ENCODE results near the gene BDH1. TPM values are rescaled to one million over a fixed set of nuclear protein-coding genes. Genes with fewer than 3 reads are reported as not detected.
A peak's percentile ranks its signal among the peaks of the same experiment; 100 is the strongest.
"Not testable (repeated sequence)": the region's sequence is repeated elsewhere in the genome, so short reads cannot be mapped to it uniquely, and the experiment has no call there.

BDH1 gene
- total RNA-seq, 4 donors from 2014 or later = 127 to 258 (median 197) TPM

GRCh38 chr3:197520311-197521276, 35.2 kb downstream of the BDH1 start:
- 39 to 46% methylated on average over 11 to 31 of the region's 31 CpGs for WGBS, 2 donors (ENCODE audit: low coverage in 1 of 2)
- H3K27ac ChIP-seq = peak overlapping the region; percentile 85 to 92 (median 86)
- H3K4me1 ChIP-seq = peaks cover 20 to 36% (median 31%) of the 10 kb centered on the region in 4 donors
- H3K4me3 ChIP-seq = peak overlapping the region in 2 of 4 donors; percentile 5 to 9
- no peaks in the 10 kb centered on the region for H3K9me3 ChIP-seq
- no peaks in the 10 kb centered on the region for H3K36me3 ChIP-seq
- intact Hi-C loops (cut with DNase I; ENCODE audit: low total_unique reads) (no loop called here), in situ Hi-C loops (cut with MboI; ENCODE audit: low pct_ligation_motif_present in 1 of 4, low pct_unique_long_range_greater_than_20kb in 1 of 4, low sequenced_read_pairs in 3 of 4) (loop anchor here in 1 of 4 donors (25.0 kb wide), 1 partner anchor 258 kb away; no protein-coding TSS in a partner anchor)
- DNase-seq = peak; percentile 88
- TF ChIP-seq POLR2AphosphoS5 (IDR thresholded peaks at IDR 0.05) (peak in 2 of 3 donors; percentile 68 to 79), POLR2A (IDR thresholded peaks at IDR 0.05) (peak; percentile 58), EP300 (IDR thresholded peaks at IDR 0.05; ENCODE audit: low read depth) (no peak)
- TF ChIP-seq, protein P1, sequence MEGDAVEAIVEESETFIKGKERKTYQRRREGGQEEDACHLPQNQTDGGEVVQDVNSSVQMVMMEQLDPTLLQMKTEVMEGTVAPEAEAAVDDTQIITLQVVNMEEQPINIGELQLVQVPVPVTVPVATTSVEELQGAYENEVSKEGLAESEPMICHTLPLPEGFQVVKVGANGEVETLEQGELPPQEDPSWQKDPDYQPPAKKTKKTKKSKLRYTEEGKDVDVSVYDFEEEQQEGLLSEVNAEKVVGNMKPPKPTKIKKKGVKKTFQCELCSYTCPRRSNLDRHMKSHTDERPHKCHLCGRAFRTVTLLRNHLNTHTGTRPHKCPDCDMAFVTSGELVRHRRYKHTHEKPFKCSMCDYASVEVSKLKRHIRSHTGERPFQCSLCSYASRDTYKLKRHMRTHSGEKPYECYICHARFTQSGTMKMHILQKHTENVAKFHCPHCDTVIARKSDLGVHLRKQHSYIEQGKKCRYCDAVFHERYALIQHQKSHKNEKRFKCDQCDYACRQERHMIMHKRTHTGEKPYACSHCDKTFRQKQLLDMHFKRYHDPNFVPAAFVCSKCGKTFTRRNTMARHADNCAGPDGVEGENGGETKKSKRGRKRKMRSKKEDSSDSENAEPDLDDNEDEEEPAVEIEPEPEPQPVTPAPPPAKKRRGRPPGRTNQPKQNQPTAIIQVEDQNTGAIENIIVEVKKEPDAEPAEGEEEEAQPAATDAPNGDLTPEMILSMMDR (IDR thresholded peaks at IDR 0.05) = peak in 1 of 5 experiments; percentile 7
- no peaks in the 10 kb centered on the region for H3K27me3 ChIP-seq

DNA sequence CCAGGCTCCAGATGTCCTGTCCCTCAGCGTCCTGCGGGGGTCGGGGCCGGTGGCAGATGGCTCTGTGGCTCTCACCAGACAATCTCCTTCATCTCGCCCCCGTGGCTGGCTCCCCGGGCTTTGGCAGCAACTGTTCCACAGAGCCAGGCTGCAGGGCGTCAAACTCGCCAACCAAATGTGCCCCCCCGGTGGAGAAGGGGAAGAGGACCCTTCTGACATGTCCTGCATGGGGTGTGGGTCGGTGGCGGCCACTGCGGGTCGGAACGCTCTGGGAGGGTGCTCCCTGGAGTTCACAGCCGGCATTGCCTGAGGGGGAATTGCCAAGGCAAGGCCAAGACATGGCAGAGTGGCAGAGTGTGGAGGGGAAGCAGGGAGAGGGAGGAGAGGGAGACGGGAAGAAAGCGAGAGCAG, 36.0 kb downstream of the BDH1 start:
- in situ Hi-C loops (cut with MboI; ENCODE audit: low pct_ligation_motif_present in 1 of 4, low pct_unique_long_range_greater_than_20kb in 1 of 4, low sequenced_read_pairs in 3 of 4) = loop anchor here in 2 of 4 donors (10.0 to 25.0 kb wide), 2 partner anchors 258 to 265 kb away; no protein-coding TSS in a partner anchor
- no peak for TF ChIP-seq POLR2A (IDR thresholded peaks at IDR 0.05)
- no peak for TF ChIP-seq EP300 (IDR thresholded peaks at IDR 0.05; ENCODE audit: low read depth)
- TF ChIP-seq, protein P1 (IDR thresholded peaks at IDR 0.05) = no peak
- TF ChIP-seq POLR2AphosphoS5 (IDR thresholded peaks at IDR 0.05) = no peak
- no peaks in the 10 kb centered on the region for H3K9me3 ChIP-seq
- DNase-seq = no peak
- peak overlapping the region; percentile 85 to 92 (median 86) for H3K27ac ChIP-seq
- intact Hi-C loops (cut with DNase I; ENCODE audit: low total_unique reads) = no loop called here
- peaks cover 20 to 36% (median 31%) of the 10 kb centered on the region in 4 donors for H3K4me1 ChIP-seq
- 91% methylated on average over 18 of the region's 18 CpGs; no CpG with 5 or more reads in 1 of the 2 donors for WGBS, 2 donors (ENCODE audit: low coverage in 1 of 2)
- H3K36me3 ChIP-seq = no peaks in the 10 kb centered on the region
- no peak overlapping the region for H3K4me3 ChIP-seq
- H3K27me3 ChIP-seq = no peaks in the 10 kb centered on the region

GRCh38 chr3:197518881-197519421, 36.8 kb downstream of the BDH1 start:
- peaks cover 20 to 36% (median 31%) of the 10 kb centered on the region in 4 donors for H3K4me1 ChIP-seq

DNA sequence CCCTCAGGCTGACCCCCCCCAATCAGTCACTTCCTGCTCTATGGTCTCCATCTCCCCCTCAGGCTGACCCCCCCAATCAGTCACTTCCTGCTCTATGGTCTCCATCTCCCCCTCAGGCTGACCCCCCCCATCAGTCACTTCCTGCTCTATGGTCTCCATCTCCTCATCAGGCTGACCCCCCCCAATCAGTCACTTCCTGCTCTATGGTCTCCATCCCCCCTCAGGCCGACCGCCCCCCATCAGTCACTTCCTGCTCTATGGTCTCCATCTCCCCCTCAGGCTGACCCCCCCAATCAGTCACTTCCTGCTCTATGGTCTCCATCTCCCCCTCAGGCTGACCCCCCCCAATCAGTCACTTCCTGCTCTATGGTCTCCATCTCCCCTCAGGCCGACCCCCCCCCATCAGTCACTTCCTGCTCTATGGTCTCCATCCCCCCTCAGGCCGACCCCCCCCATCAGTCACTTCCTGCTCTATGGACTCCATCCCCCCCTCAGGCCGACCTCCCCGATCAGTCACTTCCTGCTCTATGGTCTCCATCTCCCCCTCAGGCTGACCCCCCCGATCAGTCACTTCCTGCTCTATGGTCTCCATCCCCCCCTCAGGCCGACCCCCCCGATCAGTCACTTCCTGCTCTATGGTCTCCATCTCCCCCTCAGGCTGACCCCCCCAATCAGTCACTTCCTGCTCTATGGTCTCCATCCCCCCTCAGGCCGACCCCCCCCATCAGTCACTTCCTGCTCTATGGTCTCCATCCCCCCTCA, 37.7 kb downstream of the BDH1 start:
- H3K4me1 ChIP-seq = peaks cover 20 to 36% (median 32%) of the 10 kb centered on the region in 4 donors
- H3K4me3 ChIP-seq; intact Hi-C loops (cut with DNase I; ENCODE audit: low total_unique reads); H3K9me3 ChIP-seq; H3K27me3 ChIP-seq; H3K27ac ChIP-seq; H3K36me3 ChIP-seq; DNase-seq: not testable (repeated sequence)
- no CpG with 5 or more reads among the region's 10 CpGs for WGBS, 2 donors (ENCODE audit: low coverage in 1 of 2)
- in situ Hi-C loops (cut with MboI; ENCODE audit: low pct_ligation_motif_present in 1 of 4, low pct_unique_long_range_greater_than_20kb in 1 of 4, low sequenced_read_pairs in 3 of 4) = loop anchor here in 2 of 4 donors (10.0 to 25.0 kb wide), 2 partner anchors 256 to 263 kb away; no protein-coding TSS in a partner anchor

More at GRCh38 chr3:197518881-197519421, 36.8 kb downstream of the BDH1 start:
- Histone ChIP-seq H3K27ac (peak overlapping the region in 2 of 4 donors; percentile 2 to 86), H3K36me3 (no peaks in the 10 kb centered on the region), H3K4me3 (no peak overlapping the region), H3K27me3 (no peaks in the 10 kb centered on the region), H3K9me3 (no peaks in the 10 kb centered on the region)
- 70 to 84% methylated on average over 2 to 5 of the region's 6 CpGs for WGBS, 2 donors (ENCODE audit: low coverage in 1 of 2)
- intact Hi-C loops (cut with DNase I; ENCODE audit: low total_unique reads) = no loop called here
- TF ChIP-seq POLR2AphosphoS5 (IDR thresholded peaks at IDR 0.05) (no peak), EP300 (IDR thresholded peaks at IDR 0.05; ENCODE audit: low read depth) (no peak), POLR2A (IDR thresholded peaks at IDR 0.05) (no peak)
- TF ChIP-seq, protein P1 (IDR thresholded peaks at IDR 0.05) = no peak
- no peak for DNase-seq
- in situ Hi-C loops (cut with MboI; ENCODE audit: low pct_ligation_motif_present in 1 of 4, low pct_unique_long_range_greater_than_20kb in 1 of 4, low sequenced_read_pairs in 3 of 4) = loop anchor here in 2 of 4 donors (10.0 to 25.0 kb wide), 2 partner anchors 257 to 264 kb away; no protein-coding TSS in a partner anchor

DNA sequence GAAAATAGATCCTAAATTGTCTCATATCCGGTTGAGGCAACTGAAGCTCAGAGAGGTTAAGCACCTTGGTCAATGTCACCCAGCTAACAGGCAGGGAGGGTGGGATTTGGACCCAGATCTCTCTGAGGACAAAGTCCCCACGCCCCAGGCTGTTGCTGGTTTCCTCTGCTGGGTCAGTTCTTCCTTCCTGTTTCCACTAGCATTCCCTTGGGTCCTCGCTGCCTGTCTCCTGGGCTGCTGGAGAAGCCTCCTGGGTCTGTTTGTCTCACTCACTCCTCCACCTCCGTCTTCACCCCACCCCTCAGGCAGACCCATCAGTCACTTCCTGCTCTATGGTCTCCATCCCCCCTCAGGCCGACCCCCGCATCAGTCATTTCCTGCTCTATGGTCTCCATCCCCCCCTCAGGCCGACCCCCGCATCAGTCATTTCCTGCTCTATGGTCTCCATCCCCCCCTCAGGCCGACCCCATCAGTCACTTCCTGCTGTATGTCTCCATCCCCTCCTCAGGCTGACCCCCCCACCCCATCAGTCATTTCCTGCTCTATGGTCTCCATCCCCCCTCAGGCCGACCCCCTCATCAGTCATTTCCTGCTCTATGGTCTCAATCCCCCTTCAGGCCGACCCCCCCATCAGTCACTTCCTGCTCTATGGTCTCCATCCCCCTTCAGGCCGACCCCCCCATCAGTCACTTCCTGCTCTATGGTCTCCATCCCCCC, 38.7 kb downstream of the BDH1 start:
- H3K9me3 ChIP-seq; H3K27me3 ChIP-seq; H3K36me3 ChIP-seq; H3K4me3 ChIP-seq; intact Hi-C loops (cut with DNase I; ENCODE audit: low total_unique reads); DNase-seq; H3K27ac ChIP-seq: not testable (repeated sequence)
- H3K4me1 ChIP-seq = peaks cover 17 to 31% (median 28%) of the 10 kb centered on the region in 4 donors
- in situ Hi-C loops (cut with MboI; ENCODE audit: low pct_ligation_motif_present in 1 of 4, low pct_unique_long_range_greater_than_20kb in 1 of 4, low sequenced_read_pairs in 3 of 4) = loop anchor here in 2 of 4 donors (10.0 to 25.0 kb wide), 2 partner anchors 255 to 262 kb away; no protein-coding TSS in a partner anchor
- WGBS, 2 donors (ENCODE audit: low coverage in 1 of 2) = 69 to 80% methylated on average over 1 to 12 of the region's 12 CpGs
